Measurements from ENCODE around the gene SYT9.
A peak's percentile ranks its signal among the peaks of the same experiment; 100 is the strongest.
"Not testable (repeated sequence)": the region's sequence is repeated elsewhere in the genome, so short reads cannot be mapped to it uniquely, and the experiment has no call there.

Gene SYT9

GRCh38 chr11:7501894-7502293, 250.2 kb downstream of the SYT9 start:
- no peak for DNase-seq (ENCODE audit: low read depth in 2 of 2)

GRCh38 chr11:7506243-7506642, 254.5 kb downstream of the SYT9 start:
- DNase-seq (ENCODE audit: low read depth in 2 of 2) = no peak

GRCh38 chr11:7508087-7508486, 256.4 kb downstream of the SYT9 start:
- no peak for DNase-seq (ENCODE audit: low read depth in 2 of 2)

- no peak for DNase-seq (ENCODE audit: low read depth in 2 of 2)
These were observed 258.3 kb downstream of the SYT9 start for GRCh38 chr11:7509966-7510365.

- no peak for DNase-seq (ENCODE audit: low read depth in 2 of 2)
These were observed 259.7 kb downstream of the SYT9 start for GRCh38 chr11:7511401-7511800.

- no peak for DNase-seq (ENCODE audit: low read depth in 2 of 2)
These were observed 261.0 kb downstream of the SYT9 start for GRCh38 chr11:7512525-7513233.

GRCh38 chr11:7513234-7514098, 261.8 kb downstream of the SYT9 start, which contains the start of gene PPFIBP2:
Gene PPFIBP2, plus strand, starts transcription at chr11:7513999. Its CDS starts 35,477 bp downstream, at chr11:7549476.
- peak; percentile 59 to 78 for DNase-seq (ENCODE audit: low read depth in 2 of 2)

- no peak for DNase-seq (ENCODE audit: low read depth in 2 of 2)
These were observed 262.4 kb downstream of the SYT9 start for GRCh38 chr11:7514099-7514591.

GRCh38 chr11:7515447-7515886, 263.8 kb downstream of the SYT9 start:
- no peak for DNase-seq (ENCODE audit: low read depth in 2 of 2)

GRCh38 chr11:7516475-7516874, 264.8 kb downstream of the SYT9 start:
- no peak for DNase-seq (ENCODE audit: low read depth in 2 of 2)

- DNase-seq (ENCODE audit: low read depth in 2 of 2) = not testable (repeated sequence)
These were observed 266.0 kb downstream of the SYT9 start for GRCh38 chr11:7517743-7518142.

Measured in stimulated activated CD8-positive, alpha-beta memory T cell treated with anti-CD3 and anti-CD28 coated beads, Interleukin-7, amount 100 ng/mL, for 4 hours (primary cell).